Cardiac muscle cell (in vitro differentiated cells and primary cell): ENCODE measurements around the gene EPG5. TPM values are rescaled to one million over a fixed set of nuclear protein-coding genes. Genes with fewer than 3 reads are reported as not detected.
A peak's percentile ranks its signal among the peaks of the same experiment; 100 is the strongest.

Experiments used
- DNase-seq, 2 donors: peaks; one replicate each; pipeline versions ENCODE4 v3.0.0 to v3.0.0-alpha.2; 2010 to 2017; ENCODE audit warnings: low read depth in 1 of 2, low spot score in 1 of 2
- H3K27ac ChIP-seq: fragments of 200-600 bp; sonication (generic); 2 replicates; pipeline ENCODE4 v1.5.1; 2016
- H3K27me3 ChIP-seq: fragments of 200-600 bp; sonication (generic); 2 replicates; pipeline ENCODE4 v1.6.0; 2016; ENCODE audit warnings: control low read depth
- H3K36me3 ChIP-seq: fragments of 200-600 bp; sonication (generic); 2 replicates; pipeline ENCODE4 v1.5.1; 2016; ENCODE audit warnings: control low read depth
- H3K4me1 ChIP-seq: fragments of 200-600 bp; sonication (generic); 2 replicates; pipeline ENCODE4 v1.8.1; 2017; ENCODE audit warnings: low read depth, mild to moderate bottlenecking, mixed run types
- H3K4me3 ChIP-seq: fragments of 200-600 bp; sonication (generic); 2 replicates; pipeline ENCODE4 v1.5.1; 2016; ENCODE audit warnings: mild to moderate bottlenecking
- H3K9me3 ChIP-seq: fragments of 200-600 bp; sonication (generic); 2 replicates; pipeline ENCODE4 v1.5.1; 2017; ENCODE audit warnings: low read depth, mild to moderate bottlenecking, control low read depth
- CTCF ChIP-seq: IDR thresholded peaks from 2 replicates; pipeline ENCODE4 v1.5.1; 2012; ENCODE audit warnings: low read depth, mild to moderate bottlenecking, low read length
- polyA plus RNA-seq: library from polyadenylated mRNA; unstranded; fragments of >200 nt; fragmentation: Nextera tagmentation; extraction: Ambion mirVana; gene quantifications from 2 replicates; pipeline ENCODE4 v1.2.1, GENCODE V29; 2016
- total RNA-seq: library from RNA; depleted of rRNA; stranded (reverse); fragments of >200 nt; gene quantifications from 2 replicates; pipeline ENCODE4 v1.2.3, GENCODE V29; 2016

The EPG5 gene
- total and polyA plus RNA-seq, 2 experiments from 2014 or later = 7.5 to 17.7 TPM

- DNase-seq = peak in 1 of 2 donors; percentile 82
- H3K4me3 ChIP-seq = no peak overlapping the region
- H3K9me3 ChIP-seq = no peaks in the 10 kb centered on the region
- H3K4me1 ChIP-seq = peaks cover 18% of the 10 kb centered on the region
- H3K36me3 ChIP-seq = peaks cover 13% of the 10 kb centered on the region
- TF ChIP-seq CTCF = no peak
- no peak overlapping the region for H3K27ac ChIP-seq
- no peaks in the 10 kb centered on the region for H3K27me3 ChIP-seq
These were observed 36.2 kb downstream of the EPG5 start for GRCh38 chr18:45930963-45931362.

- Histone ChIP-seq H3K27ac (no peak overlapping the region), H3K36me3 (peaks cover 31% of the 10 kb centered on the region), H3K4me1 (peaks cover 18% of the 10 kb centered on the region), H3K27me3 (no peaks in the 10 kb centered on the region), H3K4me3 (no peak overlapping the region), H3K9me3 (no peaks in the 10 kb centered on the region)
- no peak for DNase-seq
- no peak for TF ChIP-seq CTCF
These were observed 40.4 kb downstream of the EPG5 start for GRCh38 chr18:45926691-45927090.

- Histone ChIP-seq H3K9me3 (no peaks in the 10 kb centered on the region), H3K4me3 (no peak overlapping the region), H3K36me3 (peaks cover 31% of the 10 kb centered on the region), H3K27ac (no peak overlapping the region), H3K27me3 (no peaks in the 10 kb centered on the region), H3K4me1 (peaks cover 15% of the 10 kb centered on the region)
- no peak for TF ChIP-seq CTCF
- DNase-seq = no peak
These were observed 41.0 kb downstream of the EPG5 start for GRCh38 chr18:45926085-45926484.

- H3K27me3 ChIP-seq = no peaks in the 10 kb centered on the region
- no peaks in the 10 kb centered on the region for H3K9me3 ChIP-seq
- H3K27ac ChIP-seq = no peak overlapping the region
- no peak overlapping the region for H3K4me3 ChIP-seq
- H3K36me3 ChIP-seq = peaks cover 29% of the 10 kb centered on the region
- no peak for TF ChIP-seq CTCF
- DNase-seq = no peak
- H3K4me1 ChIP-seq = peaks cover 10% of the 10 kb centered on the region
These were observed 44.0 kb downstream of the EPG5 start for GRCh38 chr18:45923138-45923537.

- Histone ChIP-seq H3K36me3 (peaks cover 24% of the 10 kb centered on the region), H3K4me1 (peaks cover 10% of the 10 kb centered on the region), H3K4me3 (no peak overlapping the region), H3K9me3 (no peaks in the 10 kb centered on the region), H3K27me3 (no peaks in the 10 kb centered on the region), H3K27ac (no peak overlapping the region)
- no peak for TF ChIP-seq CTCF
- DNase-seq = peak in 1 of 2 donors; percentile 89
These were observed 46.8 kb downstream of the EPG5 start for GRCh38 chr18:45920367-45920766.

GRCh38 chr18:45916302-45916701, 50.8 kb downstream of the EPG5 start:
- Histone ChIP-seq H3K9me3 (no peaks in the 10 kb centered on the region), H3K36me3 (peaks cover 32% of the 10 kb centered on the region), H3K4me3 (no peak overlapping the region), H3K27ac (no peak overlapping the region), H3K27me3 (no peaks in the 10 kb centered on the region), H3K4me1 (no peaks in the 10 kb centered on the region)
- no peak for TF ChIP-seq CTCF
- DNase-seq = no peak
